Astrocyte of the cerebellum (primary cell): ENCODE data around the gene ZNF423.

Experiments used
- DNase-seq: peaks from one replicate; pipeline ENCODE4 v3.0.0-alpha.2; 2011; ENCODE audit warnings: low read depth
- H3K4me3 ChIP-seq: 2 replicates; pipeline ENCODE4 v1.5.1; 2011; ENCODE audit warnings: mild to moderate bottlenecking, low read depth, low read length, moderate library complexity
- in situ Hi-C: cut with HindIII; loops from 2 replicates; pipeline ENCODE4 v1.10.0; 2017; ENCODE audit warnings: low sequenced_read_pairs
- TF ChIP-seq, protein P1 (sequence below): IDR thresholded peaks from 2 replicates; pipeline ENCODE4 v1.5.1; 2012; ENCODE audit warnings: low read length, low read depth, moderate library complexity, mild to moderate bottlenecking; ENCODE audit errors: missing control alignments

ZNF423 gene

DNA sequence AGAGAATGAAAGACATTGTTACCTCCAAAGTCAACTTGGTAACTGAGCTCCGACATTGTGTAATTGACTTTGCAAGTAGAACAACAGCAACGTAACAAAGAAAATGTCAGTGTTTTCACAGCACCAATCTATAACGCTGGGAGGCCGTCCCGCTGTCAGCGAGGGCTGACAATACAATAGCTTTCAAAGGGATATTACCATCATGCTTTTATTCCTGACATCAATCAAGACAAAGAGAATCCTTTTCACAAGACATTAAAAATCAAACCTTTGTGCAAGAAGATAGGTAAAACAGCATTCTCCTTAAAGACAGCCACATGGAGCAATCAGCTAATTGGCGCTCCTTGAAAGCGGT, 6.2 kb downstream of the ZNF423 start:
- TF ChIP-seq, protein P1, sequence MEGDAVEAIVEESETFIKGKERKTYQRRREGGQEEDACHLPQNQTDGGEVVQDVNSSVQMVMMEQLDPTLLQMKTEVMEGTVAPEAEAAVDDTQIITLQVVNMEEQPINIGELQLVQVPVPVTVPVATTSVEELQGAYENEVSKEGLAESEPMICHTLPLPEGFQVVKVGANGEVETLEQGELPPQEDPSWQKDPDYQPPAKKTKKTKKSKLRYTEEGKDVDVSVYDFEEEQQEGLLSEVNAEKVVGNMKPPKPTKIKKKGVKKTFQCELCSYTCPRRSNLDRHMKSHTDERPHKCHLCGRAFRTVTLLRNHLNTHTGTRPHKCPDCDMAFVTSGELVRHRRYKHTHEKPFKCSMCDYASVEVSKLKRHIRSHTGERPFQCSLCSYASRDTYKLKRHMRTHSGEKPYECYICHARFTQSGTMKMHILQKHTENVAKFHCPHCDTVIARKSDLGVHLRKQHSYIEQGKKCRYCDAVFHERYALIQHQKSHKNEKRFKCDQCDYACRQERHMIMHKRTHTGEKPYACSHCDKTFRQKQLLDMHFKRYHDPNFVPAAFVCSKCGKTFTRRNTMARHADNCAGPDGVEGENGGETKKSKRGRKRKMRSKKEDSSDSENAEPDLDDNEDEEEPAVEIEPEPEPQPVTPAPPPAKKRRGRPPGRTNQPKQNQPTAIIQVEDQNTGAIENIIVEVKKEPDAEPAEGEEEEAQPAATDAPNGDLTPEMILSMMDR, result no peak
- in situ Hi-C loops, result no loop called here
- DNase-seq, result no peak

DNA sequence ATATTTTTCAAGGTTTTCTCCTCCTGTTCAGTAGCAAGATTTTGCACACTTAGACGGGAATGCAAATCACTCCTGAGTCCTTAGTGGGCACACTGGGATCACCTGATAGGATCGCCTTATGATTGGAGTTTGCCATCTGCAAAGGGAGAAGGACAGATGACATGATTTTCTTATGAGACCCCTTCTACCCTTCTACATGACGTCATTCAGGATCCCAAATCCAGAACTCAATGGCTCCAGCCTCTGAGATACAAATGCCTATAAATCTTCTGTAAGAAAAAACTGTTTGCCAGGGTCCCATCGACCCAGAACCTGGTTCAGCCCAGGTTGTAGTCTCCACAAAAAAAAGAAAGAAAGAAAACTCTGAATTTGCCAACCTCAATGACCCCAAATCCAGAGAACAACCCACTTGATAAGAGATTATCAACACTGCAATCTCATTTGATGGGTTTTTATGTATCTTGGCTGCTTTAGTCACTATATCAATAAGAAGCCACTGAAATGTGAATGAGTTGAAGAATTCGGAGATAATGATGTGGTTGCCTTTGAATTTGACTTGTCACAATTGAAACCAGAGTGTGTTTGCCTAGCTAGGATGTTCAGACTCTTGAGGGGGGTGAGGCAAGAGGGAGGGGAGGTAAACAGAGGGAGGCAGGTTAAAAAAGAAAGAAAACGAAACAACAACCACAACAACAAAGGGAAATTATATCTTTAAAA, 6.7 kb downstream of the ZNF423 start:
- TF ChIP-seq, protein P1, result no peak
- in situ Hi-C loops, result no loop called here
- no peak for DNase-seq
- no peak overlapping the region for H3K4me3 ChIP-seq

More for the DNA sequence above, 6.2 kb downstream of the ZNF423 start:
- no peak overlapping the region for H3K4me3 ChIP-seq

DNA sequence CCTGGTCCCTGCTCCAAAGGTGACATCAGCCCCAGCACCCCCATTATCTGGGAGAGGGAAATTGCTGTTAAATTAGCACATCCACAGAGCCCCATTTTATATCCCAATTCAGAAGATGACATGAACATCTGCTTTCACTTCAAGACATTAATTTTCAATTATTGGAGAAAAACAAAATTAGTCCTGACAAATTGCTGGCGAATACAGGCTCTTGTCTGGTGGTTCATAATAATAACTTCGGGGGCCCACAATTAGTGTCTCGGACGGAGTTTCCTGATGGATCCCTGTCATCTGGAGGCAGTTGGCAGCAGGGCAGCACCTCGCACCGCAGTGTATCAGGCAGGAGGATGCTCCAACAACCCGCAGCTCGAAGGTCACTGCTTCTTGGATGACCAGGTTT, 7.4 kb downstream of the ZNF423 start:
- TF ChIP-seq, protein P1, result no peak
- in situ Hi-C loops, result no loop called here
- H3K4me3 ChIP-seq, result no peak overlapping the region
- no peak for DNase-seq

DNA sequence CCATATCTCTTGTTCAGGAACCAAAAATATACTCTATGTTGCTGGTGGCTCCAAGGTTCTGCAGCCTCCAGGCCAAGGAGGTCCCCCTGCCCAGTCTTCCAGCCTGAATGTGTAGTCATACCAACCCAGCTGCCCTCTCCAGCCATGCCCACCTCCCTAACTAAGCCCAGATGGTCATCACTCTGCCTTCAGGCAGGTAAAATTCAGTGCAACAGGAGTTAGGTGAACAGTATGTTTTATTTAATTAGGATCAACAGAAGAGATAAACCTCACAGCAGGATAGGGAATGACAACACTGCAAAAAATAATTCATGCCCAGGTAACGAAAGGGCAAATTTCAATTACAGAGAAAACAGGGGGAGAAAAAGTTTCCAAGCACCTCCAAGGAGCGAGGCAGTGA, 9.1 kb downstream of the ZNF423 start:
- no peak for DNase-seq
- in situ Hi-C loops, result no loop called here
- TF ChIP-seq, protein P1, result no peak
- H3K4me3 ChIP-seq, result no peak overlapping the region

DNA sequence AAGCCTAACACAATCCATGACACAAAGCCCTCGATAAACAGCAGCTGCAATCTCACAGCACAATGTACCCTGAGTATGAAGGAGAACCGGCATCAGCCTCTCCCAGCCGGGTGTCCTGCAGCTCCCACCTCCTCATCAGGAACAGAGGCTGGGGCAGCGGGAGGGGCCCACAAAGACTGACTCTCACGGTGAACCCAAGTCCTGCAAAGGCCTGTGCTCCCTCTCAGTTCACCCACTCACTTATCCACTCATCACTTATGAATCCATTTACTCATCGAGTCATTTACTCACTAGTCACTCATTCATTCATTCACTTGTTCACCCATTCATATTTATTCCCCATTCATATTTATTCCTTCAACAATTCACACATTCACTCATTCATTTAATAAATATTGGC, 11.6 kb downstream of the ZNF423 start:
- in situ Hi-C loops, result no loop called here
- no peak for DNase-seq
- H3K4me3 ChIP-seq, result no peak overlapping the region
- TF ChIP-seq, protein P1, result no peak

DNA sequence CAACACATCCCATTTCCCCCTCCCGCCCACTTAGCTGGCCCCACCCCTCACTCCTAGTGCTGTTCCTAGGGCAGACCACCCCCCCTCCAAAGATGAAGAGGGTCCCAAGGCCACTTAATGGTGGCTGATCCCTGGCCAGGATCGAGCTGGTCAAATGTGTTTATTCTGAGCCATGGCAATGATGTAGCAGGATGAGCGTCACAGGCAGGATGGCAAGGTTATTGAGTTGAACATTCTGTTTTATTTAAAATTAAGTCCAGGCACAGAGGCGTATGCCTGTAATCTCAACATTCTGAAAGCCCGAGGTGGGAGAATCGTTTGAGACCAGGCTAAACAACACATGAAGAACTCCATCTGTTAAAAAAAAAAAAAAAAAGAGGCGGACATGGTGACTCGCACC, 12.2 kb downstream of the ZNF423 start:
- no peak overlapping the region for H3K4me3 ChIP-seq
- TF ChIP-seq, protein P1, result no peak
- no peak for DNase-seq
- in situ Hi-C loops, result no loop called here
